ENCODE results near the gene MUC12.
"Not testable (repeated sequence)": the region's sequence is repeated elsewhere in the genome, so short reads cannot be mapped to it uniquely, and the experiment has no call there.

Gene MUC12, protein sequence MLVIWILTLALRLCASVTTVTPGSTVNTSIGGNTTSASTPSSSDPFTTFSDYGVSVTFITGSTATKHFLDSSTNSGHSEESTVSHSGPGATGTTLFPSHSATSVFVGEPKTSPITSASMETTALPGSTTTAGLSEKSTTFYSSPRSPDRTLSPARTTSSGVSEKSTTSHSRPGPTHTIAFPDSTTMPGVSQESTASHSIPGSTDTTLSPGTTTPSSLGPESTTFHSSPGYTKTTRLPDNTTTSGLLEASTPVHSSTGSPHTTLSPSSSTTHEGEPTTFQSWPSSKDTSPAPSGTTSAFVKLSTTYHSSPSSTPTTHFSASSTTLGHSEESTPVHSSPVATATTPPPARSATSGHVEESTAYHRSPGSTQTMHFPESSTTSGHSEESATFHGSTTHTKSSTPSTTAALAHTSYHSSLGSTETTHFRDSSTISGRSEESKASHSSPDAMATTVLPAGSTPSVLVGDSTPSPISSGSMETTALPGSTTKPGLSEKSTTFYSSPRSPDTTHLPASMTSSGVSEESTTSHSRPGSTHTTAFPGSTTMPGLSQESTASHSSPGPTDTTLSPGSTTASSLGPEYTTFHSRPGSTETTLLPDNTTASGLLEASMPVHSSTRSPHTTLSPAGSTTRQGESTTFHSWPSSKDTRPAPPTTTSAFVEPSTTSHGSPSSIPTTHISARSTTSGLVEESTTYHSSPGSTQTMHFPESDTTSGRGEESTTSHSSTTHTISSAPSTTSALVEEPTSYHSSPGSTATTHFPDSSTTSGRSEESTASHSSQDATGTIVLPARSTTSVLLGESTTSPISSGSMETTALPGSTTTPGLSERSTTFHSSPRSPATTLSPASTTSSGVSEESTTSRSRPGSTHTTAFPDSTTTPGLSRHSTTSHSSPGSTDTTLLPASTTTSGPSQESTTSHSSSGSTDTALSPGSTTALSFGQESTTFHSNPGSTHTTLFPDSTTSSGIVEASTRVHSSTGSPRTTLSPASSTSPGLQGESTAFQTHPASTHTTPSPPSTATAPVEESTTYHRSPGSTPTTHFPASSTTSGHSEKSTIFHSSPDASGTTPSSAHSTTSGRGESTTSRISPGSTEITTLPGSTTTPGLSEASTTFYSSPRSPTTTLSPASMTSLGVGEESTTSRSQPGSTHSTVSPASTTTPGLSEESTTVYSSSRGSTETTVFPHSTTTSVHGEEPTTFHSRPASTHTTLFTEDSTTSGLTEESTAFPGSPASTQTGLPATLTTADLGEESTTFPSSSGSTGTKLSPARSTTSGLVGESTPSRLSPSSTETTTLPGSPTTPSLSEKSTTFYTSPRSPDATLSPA (N-terminal part only)

DNA sequence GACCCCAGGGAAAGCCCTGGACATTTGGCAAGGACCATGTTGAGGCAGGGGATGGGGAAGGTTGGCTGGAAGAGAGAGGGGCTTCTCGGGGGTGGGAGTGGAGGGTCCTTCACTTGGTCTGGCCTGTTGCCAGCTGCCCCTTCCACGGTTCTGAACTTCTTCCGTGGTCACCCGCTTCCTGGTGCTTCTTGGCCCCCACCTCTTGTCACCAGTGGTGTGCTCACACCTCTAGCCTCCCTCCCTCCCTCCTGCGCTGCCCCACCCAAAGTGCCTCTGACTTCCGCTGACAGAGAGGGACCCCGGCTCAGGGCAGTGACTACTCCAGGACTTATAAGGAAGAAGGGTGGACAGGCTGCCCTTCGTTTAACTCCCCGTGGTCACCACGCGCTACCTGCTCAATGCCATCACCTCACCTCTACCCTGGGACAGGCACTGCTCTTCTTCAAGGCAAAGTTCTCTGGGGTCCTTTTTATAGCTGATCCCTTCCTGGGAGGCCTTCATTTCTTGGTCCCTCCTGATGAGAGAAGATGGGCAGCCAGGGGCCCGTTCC, at the start of gene MUC12:
TSS of gene MUC12 (plus strand) at position 500 of the 550 bp plus-strand sequence. CDS start 58 bp downstream, outside the sequence.
- DNase-seq = no peak

DNA sequence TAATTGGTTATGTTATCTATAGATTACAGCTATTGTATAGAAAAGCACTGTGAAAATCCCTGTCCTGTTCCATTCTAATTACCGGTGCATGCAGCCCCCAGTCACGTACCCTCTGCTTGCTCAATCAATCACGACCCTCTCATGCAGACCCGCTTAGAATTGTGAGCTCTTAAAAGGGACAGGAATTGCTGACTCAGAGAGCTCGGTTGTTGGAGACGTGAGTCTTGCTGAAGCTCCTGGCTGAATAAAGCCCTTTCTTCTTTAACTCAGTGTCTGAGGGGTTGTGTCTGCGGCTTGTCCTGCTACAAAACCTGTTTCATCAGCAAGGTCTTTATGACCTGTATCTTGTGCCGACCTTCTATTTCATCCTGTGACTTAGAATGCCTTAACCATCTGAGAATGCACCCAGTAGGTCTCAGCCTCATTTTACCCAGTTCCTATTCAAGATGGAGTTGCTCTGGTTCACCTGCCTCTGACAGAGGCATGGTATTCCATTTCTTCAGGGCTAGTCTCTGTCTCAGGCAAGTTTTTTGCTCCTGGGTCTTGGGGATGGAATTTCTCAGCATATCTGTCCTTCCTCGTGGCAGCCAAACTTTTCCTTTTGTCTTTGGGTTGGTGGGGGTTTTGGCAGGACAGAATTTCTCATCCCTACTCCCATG, 49.5 kb upstream of the MUC12 start:
- DNase-seq = not testable (repeated sequence)

DNA sequence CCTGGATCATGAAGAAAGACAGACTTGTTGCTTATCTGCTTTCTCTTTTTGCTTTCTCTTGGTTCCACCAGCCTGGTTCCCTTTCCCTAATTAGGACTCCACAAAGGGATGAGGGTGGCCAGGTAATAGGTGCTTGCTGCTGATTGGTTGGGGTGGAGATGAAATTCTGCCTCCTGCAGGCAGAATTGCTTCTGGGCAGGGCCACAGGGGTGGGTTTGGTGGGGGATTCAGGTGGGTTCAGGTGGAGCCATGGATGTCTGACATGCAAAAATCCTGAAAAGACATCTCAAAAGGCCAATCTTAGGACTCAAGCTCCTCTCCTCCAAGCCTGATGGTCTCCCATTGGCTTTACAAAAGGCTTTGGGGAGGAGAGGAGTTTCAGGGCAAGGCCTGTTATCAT, 48.3 kb upstream of the MUC12 start:
- DNase-seq = no peak

DNA sequence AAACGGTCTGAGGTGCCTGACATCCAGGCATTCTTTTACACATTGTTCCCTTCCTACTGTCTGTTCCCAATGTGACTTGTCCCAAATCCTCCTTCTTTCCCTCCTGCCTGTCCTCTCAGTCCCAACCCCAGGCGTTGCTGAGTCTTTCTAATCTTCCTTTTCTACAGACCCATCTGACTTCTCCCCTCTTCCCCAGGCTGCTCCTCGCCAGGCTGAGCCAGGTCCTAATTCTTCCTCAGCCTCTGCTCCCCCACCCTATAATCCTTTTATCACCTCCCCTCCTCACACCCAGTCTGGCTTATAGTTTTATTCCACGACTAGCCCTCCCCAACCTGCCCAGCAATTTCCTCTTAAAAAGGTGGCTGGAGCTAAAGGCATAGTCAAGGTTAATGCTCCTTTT, 45.7 kb upstream of the MUC12 start:
- not testable (repeated sequence) for DNase-seq

DNA sequence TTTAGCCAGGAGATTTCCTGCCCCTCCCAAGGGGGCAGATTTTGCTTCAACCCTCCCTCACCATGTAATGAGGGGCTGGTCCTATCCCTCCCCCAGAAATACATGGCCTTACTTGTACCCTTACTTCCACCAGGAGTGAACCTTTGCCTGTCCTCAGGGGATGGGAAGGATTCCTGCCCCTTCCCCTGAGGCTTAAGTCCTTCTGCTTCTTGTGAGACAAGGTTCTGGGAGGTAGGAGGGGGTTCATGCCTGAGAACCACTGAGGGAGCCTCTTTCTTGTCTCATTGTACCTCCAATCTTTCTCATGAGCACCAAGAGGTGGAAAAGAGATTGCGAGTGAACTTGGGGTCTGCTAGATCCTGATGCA, 39.6 kb upstream of the MUC12 start:
- no peak for DNase-seq

DNA sequence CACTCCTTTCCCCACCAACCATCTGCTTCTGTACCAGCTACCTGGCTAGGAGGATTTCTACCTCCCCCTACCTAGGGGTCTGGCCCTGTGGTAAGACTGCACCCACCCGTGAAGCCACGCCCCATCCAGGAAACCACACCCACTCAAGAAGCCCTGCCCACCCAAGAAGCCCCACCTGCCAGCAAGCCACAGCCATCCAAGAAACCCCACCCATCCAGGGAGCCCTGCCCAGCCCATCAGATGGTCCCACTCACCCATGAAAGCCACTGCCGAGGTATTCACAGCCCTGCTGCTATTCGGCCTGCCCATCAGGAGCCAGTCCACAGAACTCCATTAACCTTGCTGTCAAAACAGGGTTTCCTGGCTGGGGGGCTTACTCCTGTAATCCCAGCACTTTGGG, 35.6 kb upstream of the MUC12 start:
- DNase-seq = no peak

DNA sequence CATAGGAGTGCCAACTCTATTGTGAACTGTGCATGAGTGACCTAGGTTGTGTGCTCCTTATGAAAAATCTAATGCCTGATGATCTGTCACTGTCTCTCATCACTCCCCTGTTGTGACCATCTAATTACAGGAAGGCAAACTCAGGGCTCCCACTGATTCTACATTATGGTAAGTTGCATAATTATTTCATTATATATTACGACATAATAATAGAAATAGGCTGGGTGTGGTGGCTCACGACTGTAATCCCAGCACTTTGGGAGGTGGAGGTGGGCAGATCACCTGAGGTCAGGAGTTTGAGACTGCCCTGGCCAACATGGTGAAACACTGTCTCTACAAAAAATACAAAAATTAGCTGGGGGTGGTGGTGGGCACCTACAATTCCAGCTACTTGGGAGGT, 34.0 kb upstream of the MUC12 start:
- not testable (repeated sequence) for DNase-seq

DNA sequence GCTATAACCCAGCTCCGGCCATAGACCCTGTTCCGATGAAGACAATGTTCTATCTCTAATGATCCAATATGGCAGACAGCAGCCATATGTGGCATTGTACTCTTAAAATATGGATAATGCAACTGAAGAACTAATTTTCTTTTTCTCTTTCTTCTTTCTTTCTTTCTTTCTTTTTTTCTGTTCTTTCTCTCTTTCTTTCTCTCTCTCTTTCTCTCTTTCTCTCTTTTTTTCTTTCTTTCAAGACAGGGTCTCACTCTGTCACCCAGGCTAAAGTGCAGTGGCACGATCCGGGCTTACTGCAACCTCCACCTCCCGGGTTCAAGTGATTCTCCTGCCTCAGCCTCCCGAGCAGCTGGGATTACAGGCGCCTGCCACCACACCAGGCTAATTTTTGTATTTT, 33.2 kb upstream of the MUC12 start:
- not testable (repeated sequence) for DNase-seq

DNA sequence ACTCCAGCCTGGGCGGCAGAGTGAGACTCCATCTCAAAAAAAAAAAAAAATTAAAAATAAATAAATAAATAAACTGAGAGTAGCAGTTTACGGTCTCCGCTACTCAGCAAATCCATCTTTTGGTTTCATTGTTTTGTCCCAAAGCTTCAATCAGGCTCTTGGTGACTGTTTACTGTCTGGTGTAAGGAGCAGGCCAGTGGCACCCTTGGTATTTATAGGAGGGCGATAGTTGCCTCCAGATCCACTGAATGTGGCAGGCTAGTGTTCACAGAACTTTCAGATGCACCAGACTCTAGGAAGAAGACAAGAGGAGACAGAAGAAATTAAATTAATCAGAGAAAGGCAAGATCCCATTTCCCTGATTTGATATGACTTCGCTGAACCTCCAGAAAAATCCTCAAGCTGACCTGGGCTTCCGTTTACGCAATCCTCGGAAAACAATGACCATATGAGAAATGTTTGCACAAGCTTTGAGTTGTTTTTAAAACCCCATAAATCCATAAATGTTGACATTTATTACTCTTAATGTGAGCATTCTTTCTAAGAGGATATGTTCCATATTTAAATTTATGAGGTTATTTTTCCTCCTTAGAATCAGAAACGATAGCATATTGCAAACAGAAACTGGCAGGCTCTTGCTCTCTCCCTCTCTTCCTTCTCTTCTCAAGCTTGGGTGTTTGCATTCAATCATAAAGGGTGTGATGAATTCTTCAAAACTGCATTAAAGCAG, 27.2 kb upstream of the MUC12 start:
- no peak for DNase-seq

DNA sequence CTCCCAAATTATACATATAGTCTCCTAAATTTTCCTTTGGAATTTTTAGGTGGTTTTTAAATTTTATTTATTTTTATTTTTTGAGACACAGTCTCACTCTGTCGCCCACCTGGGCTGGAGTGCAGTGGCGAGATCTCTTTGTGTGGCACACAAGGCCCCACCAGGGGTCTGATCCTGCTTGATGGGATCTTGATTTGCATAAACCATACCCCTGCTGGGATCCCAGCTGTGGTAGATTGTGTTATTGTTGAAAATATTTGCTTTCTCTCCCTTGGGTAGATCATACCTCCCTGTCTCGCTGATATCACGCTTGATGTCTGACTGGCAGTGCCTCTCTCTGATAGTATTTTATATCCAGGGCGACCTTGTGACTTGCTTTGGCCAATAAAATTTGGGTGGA, 25.7 kb upstream of the MUC12 start:
- DNase-seq = no peak

DNA sequence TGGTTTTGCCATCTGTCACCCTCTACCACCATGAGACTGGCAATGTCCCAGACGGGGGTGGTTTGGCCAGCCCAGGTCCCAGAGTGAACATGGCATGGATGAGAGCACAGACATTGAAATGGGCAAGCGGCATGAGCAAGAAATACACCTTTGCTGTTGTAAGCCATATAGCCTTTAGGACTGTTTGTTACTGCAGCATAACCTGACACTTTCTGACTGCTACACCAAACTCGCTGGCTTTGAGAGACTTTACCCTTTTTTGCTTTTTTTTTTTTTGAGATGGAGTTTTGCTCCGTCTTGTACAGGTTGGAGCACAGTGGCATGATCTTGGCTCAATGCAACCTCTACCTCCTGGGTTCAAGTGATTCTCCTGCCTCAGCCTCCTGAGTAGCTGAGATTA, 25.2 kb upstream of the MUC12 start:
- DNase-seq = no peak

DNA sequence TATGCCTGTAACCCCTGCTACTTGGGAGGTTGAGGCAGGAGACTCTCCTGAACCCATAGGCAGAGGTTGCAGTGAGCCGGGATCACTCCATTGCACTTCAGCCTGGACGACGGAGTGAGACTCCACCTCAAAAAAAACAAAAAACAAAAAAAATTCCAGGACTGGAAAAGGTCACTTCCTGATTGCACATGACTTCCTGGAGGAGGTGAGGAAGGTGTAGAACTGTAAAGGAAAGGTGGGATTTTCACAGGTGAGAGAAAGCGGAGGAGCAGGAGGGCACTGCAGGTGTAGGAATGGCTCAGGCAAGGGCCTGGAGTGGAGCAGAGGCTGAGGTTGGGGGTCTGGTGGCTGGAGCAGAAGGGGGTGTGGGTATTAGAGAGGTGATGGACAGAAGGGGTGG, 23.3 kb upstream of the MUC12 start:
- DNase-seq = no peak

DNA sequence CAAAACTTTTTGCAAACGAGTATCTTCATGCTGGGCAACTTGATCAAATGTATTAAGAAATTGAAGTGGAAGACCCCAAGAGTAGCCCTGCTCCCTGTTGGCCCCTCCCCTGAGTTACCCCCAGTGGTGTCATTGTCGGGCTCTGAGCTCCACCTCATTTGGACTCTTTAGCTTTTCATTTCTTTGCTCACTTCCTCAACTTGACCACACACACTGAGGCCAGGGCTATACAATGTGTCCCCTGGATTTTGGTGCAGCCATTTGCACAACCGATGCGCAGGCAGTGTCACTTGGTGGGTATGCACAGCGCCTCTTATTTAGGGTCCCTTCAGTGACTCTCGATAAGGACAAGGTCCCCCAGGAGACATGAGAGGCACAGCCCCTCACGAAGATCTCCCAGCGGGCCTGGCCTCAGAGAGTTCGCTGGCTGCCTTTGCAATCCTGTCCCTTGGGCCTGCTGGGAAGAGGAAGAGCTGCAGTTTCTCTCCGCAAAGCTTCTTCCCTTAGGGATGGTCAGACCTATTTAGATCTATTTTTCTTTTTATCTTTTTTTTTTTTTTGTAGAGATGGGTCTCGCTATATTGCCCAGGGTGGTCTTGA, 22.5 kb upstream of the MUC12 start:
- no peak for DNase-seq

DNA sequence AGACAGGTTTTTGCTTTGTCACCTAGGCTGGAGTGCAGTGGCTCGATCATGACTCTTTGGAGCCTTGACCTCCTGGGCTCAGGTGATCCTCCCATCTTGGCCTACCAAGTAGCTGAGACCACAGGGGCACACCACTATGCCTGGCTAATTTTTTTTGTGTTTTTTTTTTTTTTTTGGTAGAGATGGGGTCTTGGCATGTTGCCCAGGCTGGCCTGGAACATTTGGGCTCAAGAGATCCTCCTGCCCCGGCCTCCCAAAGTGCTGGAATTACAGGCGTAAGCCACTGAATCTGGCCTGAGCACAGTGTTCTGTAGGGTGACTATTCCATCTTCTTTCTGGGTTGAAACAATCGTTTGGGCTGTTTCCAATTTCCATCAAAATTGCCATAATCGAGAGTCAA, 21.6 kb upstream of the MUC12 start:
- DNase-seq = no peak

DNA sequence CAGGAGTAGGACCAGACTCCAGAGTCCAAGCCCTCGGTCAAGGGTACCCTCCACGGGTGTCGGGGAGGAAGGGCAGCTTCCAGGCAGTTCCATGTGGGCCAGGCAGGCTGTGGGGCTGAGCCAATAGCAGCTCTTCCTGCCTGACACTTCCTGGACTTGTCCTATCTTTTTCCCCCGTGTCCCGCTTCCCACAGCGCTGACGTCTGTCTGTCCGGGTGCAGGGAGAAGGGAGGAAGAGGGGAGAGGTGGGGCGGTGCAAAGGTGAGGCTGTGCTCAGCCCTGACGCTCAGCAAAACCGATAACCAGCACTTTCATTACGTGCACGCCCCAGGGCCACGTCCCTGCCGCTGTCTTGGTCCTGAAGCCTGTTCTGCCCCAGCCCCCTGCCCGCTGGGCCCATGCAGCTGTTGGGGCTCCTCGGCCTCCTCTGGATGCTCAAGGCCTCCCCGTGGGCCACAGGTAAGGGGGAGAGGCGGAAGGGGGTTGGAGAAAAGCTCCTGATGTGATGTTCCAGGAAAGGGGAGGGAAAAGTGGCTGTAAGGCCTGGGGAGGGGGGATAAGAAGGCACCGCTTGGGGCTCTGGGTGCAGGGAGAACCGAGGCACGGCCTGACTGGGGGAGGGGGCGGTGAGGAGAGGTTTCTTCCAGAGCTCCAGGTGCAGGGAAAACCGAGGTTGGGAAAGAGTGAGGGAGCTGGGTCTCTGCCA, 20.0 kb upstream of the MUC12 start, which contains the start of gene MUC3A:
TSS of gene MUC3A (plus strand) at position 308 of the 706 bp plus-strand sequence. CDS start at position 399, 91 bp downstream.
- DNase-seq = no peak

DNA sequence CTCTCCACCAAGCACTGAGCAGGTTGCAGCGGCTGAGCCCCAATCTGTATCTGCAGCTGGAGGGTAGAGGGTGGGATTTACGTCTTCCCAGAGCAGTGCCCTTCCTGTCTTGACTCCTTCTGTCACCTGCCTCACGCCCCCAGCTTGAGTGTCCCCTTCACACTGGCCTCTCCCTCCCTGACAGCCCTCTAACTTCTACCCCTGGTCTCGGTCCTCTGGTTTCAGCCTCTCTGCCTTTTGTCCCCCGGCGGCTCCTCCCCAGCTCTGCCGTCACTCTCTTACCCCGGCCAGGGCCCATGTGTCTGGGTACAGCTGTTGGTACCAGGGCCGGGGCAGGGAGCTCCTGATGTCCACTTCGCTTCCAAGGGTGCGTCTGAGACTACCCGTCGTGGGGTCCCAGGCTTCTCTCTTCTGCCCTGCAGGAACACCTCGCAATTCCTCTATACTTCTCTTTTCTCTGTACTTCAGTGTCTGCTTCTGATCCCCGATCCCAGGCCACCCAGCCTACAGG, 19.4 kb upstream of the MUC12 start:
- DNase-seq = no peak

DNA sequence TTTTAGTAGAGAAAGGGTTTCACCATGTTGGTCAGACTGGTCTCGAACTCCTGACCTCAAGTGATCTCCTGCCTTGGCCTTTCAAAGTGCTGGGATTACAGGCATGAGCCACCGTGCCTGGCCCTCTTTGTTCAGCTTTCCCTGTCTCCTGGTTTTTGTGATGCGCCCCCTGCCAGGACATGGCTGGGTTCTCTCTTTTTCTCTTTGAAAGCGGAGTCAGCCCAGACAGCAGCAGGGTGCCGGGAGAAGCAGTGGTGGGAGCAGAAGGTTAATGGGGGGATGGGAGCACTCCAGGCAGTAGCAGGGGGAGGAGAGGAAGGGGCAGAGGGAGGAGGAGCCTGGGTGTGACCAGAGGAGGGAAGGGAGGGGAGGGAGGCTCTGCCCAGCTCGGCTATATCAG, 18.2 kb upstream of the MUC12 start:
- no peak for DNase-seq

DNA sequence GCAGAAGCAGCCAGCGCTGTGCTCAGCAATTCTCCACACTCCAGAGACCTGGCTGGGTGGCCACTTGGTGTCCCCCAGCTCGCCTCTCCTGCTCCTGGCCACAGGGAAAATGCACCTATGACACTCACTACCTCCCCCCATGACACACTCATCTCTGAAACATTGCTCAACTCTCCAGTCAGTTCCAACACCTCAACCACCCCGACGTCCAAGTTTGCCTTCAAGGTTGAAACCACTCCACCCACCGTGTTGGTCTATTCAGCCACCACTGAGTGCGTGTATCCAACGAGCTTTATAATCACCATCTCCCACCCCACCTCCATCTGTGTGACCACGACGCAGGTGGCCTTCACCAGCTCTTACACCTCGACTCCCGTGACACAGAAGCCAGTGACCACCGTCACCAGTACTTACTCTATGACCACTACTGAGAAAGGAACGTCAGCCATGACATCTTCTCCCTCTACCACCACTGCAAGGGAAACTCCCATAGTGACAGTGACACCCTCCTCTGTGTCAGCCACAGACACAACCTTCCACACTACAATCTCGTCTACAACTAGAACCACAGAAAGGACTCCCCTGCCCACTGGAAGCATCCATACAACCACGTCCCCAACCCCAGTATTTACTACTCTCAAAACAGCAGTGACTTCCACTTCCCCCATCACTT, 17.3 kb upstream of the MUC12 start:
- DNase-seq = no peak

DNA sequence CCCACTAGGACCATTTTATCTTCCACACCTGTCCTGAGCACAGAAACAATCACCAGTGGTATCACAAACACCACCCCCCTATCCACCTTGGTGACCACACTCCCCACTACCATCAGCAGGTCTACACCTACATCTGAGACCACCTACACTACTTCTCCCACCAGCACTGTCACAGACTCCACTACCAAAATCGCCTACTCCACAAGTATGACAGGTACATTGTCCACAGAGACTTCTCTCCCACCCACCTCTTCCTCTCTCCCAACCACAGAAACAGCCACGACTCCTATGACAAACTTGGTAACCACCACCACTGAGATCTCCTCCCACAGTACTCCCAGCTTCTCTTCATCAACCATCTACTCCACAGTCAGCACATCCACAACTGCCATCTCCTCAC, 16.7 kb upstream of the MUC12 start:
- DNase-seq = no peak

Data from activated effector memory CD4-positive, alpha-beta T cell treated with Interleukin-2 at 50 U/mL for 16 hours (primary cell).